GM23338 (cell line): ENCODE results near the gene GGCT. TPM values are rescaled to one million over a fixed set of nuclear protein-coding genes. Genes with fewer than 3 reads are reported as not detected.

Experiments
- ATAC-seq: fragments of 200-7000 bp; cut with Tn5 transposase; 3 replicates; pipeline ENCODE4 v1.9.1; 2020
- DNase-seq: peaks from one replicate; pipeline ENCODE4 v3.0.0-alpha.2; 2015; ENCODE audit warnings: low spot score
- H2AFZ ChIP-seq: fragments of 200-600 bp; sonication (generic); 2 replicates; pipeline ENCODE4 v1.8.0; 2016; ENCODE audit warnings: antibody characterized with exemption, mild to moderate bottlenecking, moderate library complexity
- H3F3A ChIP-seq: fragments of 200-600 bp; sonication (generic); replicated peaks from 2 replicates; pipeline ENCODE4 v1.8.0; 2017; ENCODE audit warnings: antibody characterized with exemption, mixed run types, low read depth
- H3K27ac ChIP-seq: fragments of 200-600 bp; sonication (generic); 2 replicates; pipeline ENCODE4 v1.6.1; 2016; ENCODE audit warnings: low read depth
- H3K27me3 ChIP-seq: fragments of 200-600 bp; sonication (generic); 2 replicates; pipeline ENCODE4 v1.8.0; 2016; ENCODE audit warnings: mild to moderate bottlenecking, mixed run types, moderate library complexity; ENCODE audit not compliant: insufficient read depth
- H3K36me3 ChIP-seq: fragments of 200-600 bp; sonication (generic); 2 replicates; pipeline ENCODE4 v1.8.0; 2016; ENCODE audit warnings: mild to moderate bottlenecking; ENCODE audit not compliant: insufficient read depth
- H3K4me1 ChIP-seq: fragments of 200-600 bp; sonication (generic); 2 replicates; pipeline ENCODE4 v1.8.0; 2016; ENCODE audit warnings: mild to moderate bottlenecking, moderate library complexity; ENCODE audit not compliant: insufficient read depth
- H3K4me2 ChIP-seq: fragments of 200-600 bp; sonication (generic); 2 replicates; pipeline ENCODE4 v1.7.1; 2017; ENCODE audit warnings: mixed run types
- H3K4me3 ChIP-seq: fragments of 200-600 bp; sonication (generic); 2 replicates; pipeline ENCODE4 v1.6.1; 2016; ENCODE audit warnings: mixed run types
- H3K79me2 ChIP-seq: fragments of 200-600 bp; sonication (generic); replicated peaks from 2 replicates; pipeline ENCODE4 v1.8.0; 2017; ENCODE audit warnings: mild to moderate bottlenecking; ENCODE audit not compliant: insufficient read depth
- H3K9me2 ChIP-seq: fragments of 200-600 bp; sonication (generic); 2 replicates; pipeline ENCODE4 v1.8.0; 2017; ENCODE audit not compliant: insufficient read depth
- H4K20me1 ChIP-seq: fragments of 200-600 bp; sonication (generic); replicated peaks from 2 replicates; pipeline ENCODE4 v1.8.0; 2017; ENCODE audit warnings: mild to moderate bottlenecking; ENCODE audit not compliant: insufficient read depth
- H3K27ac Mint-ChIP-seq: 2 replicates; pipeline ENCODE4 v1.8.0; 2020; ENCODE audit warnings: inconsistent platforms, mild to moderate bottlenecking, moderate library complexity, mixed read lengths
- H3K27me3 Mint-ChIP-seq: 3 replicates; pipeline ENCODE4 v1.8.0; 2022; ENCODE audit warnings: low read depth, mild to moderate bottlenecking, moderate library complexity, mixed read lengths, inconsistent platforms; ENCODE audit not compliant: insufficient read depth, poor library complexity
- H3K36me3 Mint-ChIP-seq: 3 replicates; pipeline ENCODE4 v1.8.0; 2021; ENCODE audit warnings: low read depth, mild to moderate bottlenecking, inconsistent platforms, moderate library complexity, mixed read lengths
- H3K4me1 Mint-ChIP-seq: 3 replicates; pipeline ENCODE4 v1.8.0; 2020; ENCODE audit warnings: mild to moderate bottlenecking, inconsistent platforms, mixed read lengths
- H3K4me3 Mint-ChIP-seq: 3 replicates; pipeline ENCODE4 v1.8.0; 2021; ENCODE audit warnings: moderate library complexity, mild to moderate bottlenecking, inconsistent platforms, mixed read lengths
- H3K9me3 Mint-ChIP-seq: 3 replicates; pipeline ENCODE4 v1.8.0; 2020; ENCODE audit warnings: moderate library complexity, mild to moderate bottlenecking, inconsistent platforms, mixed read lengths
- CREB1 ChIP-seq: fragments of 250-450 bp; sonication (Bioruptor Pico); IDR thresholded peaks from 2 replicates; pipeline ENCODE4 v1.5.0; 2020; ENCODE audit warnings: low read depth, mild to moderate bottlenecking, moderate library complexity
- CTCF ChIP-seq, 2 experiments: fragments of 200-600 bp in 1 of 2; sonication (generic) in 1 of 2; conservative IDR thresholded peaks; 2 replicates each; pipeline versions ENCODE4 v1.5.1 to v1.6.1; 2016 to 2017; ENCODE audit warnings: antibody characterized with exemption in 2 of 2, low read depth in 2 of 2, mild to moderate bottlenecking in 2 of 2, moderate library complexity in 1 of 2
- EZH2 ChIP-seq: fragments of 200-600 bp; sonication (generic); IDR thresholded peaks from one replicate; pipeline ENCODE4 v1.8.0; 2017; ENCODE audit warnings: antibody characterized with exemption, mild to moderate bottlenecking, low read depth; ENCODE audit not compliant: unreplicated experiment
- EZH2phosphoT487 ChIP-seq: fragments of 200-600 bp; sonication (generic); IDR thresholded peaks from one replicate; pipeline ENCODE4 v1.8.1; 2018; ENCODE audit warnings: antibody characterized with exemption; ENCODE audit not compliant: unreplicated experiment
- JUNB ChIP-seq: IDR thresholded peaks from one replicate; pipeline ENCODE4 v1.6.1; 2016; ENCODE audit warnings: antibody characterized with exemption; ENCODE audit not compliant: unreplicated experiment
- NANOG ChIP-seq: IDR thresholded peaks from 2 replicates; pipeline ENCODE4 v1.6.1; 2016; ENCODE audit warnings: antibody characterized with exemption, borderline replicate concordance
- POLR2AphosphoS5 ChIP-seq: IDR thresholded peaks from 2 replicates; pipeline ENCODE4 v1.6.1; 2016; ENCODE audit warnings: antibody characterized with exemption, low read depth
- REST ChIP-seq: IDR thresholded peaks from one replicate; pipeline ENCODE4 v1.6.1; 2018; ENCODE audit warnings: antibody characterized with exemption; ENCODE audit not compliant: unreplicated experiment
- STAT1 ChIP-seq: IDR thresholded peaks from one replicate; pipeline ENCODE4 v1.6.1; 2016; ENCODE audit warnings: antibody characterized with exemption; ENCODE audit not compliant: unreplicated experiment
- ZNF114 ChIP-seq: fragments of 250-450 bp; sonication (Bioruptor Pico); IDR thresholded peaks from 2 replicates; pipeline ENCODE4 v1.5.0; 2020; ENCODE audit warnings: mild to moderate bottlenecking, moderate library complexity
- ZNF331 ChIP-seq: fragments of 250-450 bp; sonication (Bioruptor Pico); IDR thresholded peaks from 2 replicates; pipeline ENCODE4 v1.5.0; 2020; ENCODE audit warnings: low read depth, mild to moderate bottlenecking, moderate library complexity
- polyA plus RNA-seq: library from polyadenylated mRNA; unstranded; fragments of >200 nt; fragmentation: Nextera tagmentation; extraction: Ambion mirVana; gene quantifications from 2 replicates; pipeline ENCODE4 v1.2.1, GENCODE V29; 2016
- total RNA-seq: library from RNA; depleted of rRNA; stranded (reverse); fragments of >200 nt; shearing (Covaris generic); gene quantifications from 2 replicates; pipeline ENCODE4 v1.2.3, GENCODE V29; 2014
- TF ChIP-seq, protein P1 (sequence below): IDR thresholded peaks from 2 replicates; pipeline ENCODE4 v1.6.1; 2016; ENCODE audit warnings: antibody characterized with exemption
- TF ChIP-seq, protein P2 (sequence below): fragments of 250-450 bp; sonication (Bioruptor Pico); IDR thresholded peaks from 2 replicates; pipeline ENCODE4 v1.5.0; 2020; ENCODE audit warnings: mild to moderate bottlenecking, moderate library complexity

The GGCT gene
- total and polyA plus RNA-seq, 2 experiments from 2014 or later = 104 to 229 TPM

DNA sequence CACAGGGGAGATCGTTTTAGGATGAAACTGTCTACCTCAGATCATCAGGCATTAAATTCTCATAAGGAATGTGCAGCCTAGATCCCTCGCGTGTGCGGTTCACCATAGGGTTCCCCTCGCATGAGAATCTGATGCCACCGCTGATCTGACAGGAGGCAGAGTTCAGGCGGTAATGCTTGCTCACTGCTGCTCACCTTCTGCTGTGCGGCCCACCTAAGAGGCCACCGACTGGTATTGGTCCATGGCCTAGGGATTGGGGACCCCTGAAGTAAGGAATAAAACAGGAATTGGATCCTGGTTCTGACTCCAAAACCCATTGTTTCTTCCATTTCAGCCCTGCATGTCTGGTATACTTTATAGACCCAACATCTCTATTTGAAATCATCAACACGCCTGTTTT lies 30.1 kb downstream of the GGCT start:
- Histone ChIP-seq H3K27me3 (peaks cover 11% of the 10 kb centered on the region; the same call in 1 of the 2 replicates), H3K79me2 (peaks cover 10% of the 10 kb centered on the region; the same call in 1 of the 2 replicates), H3K27ac (no peak overlapping the region), H3K4me2 (no peak overlapping the region), H3K4me1 (peaks cover 7% of the 10 kb centered on the region), H2AFZ (no peak overlapping the region), H3K9me2 (no peaks in the 10 kb centered on the region), H3K4me3 (no peak overlapping the region), H3K36me3 (no peaks in the 10 kb centered on the region), H4K20me1 (no peaks in the 10 kb centered on the region; the same call in 1 of the 2 replicates), H3F3A (no peaks in the 10 kb centered on the region)
- H3K4me3 Mint-ChIP-seq = no peak overlapping the region
- peaks cover 10% of the 10 kb centered on the region for H3K27me3 Mint-ChIP-seq
- no peaks in the 10 kb centered on the region for H3K36me3 Mint-ChIP-seq
- H3K4me1 Mint-ChIP-seq = peaks cover 9% of the 10 kb centered on the region
- no peak overlapping the region for H3K27ac Mint-ChIP-seq
- DNase-seq (no peak), ATAC-seq (no peak)
- TF ChIP-seq CREB1 (CRISPR knock-in tag) = no peak
- TF ChIP-seq POLR2AphosphoS5 = no peak
- TF ChIP-seq, protein P1, sequence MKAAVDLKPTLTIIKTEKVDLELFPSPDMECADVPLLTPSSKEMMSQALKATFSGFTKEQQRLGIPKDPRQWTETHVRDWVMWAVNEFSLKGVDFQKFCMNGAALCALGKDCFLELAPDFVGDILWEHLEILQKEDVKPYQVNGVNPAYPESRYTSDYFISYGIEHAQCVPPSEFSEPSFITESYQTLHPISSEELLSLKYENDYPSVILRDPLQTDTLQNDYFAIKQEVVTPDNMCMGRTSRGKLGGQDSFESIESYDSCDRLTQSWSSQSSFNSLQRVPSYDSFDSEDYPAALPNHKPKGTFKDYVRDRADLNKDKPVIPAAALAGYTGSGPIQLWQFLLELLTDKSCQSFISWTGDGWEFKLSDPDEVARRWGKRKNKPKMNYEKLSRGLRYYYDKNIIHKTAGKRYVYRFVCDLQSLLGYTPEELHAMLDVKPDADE = no peak
- TF ChIP-seq REST = no peak
- TF ChIP-seq STAT1 = no peak
- no peak for TF ChIP-seq EZH2phosphoT487
- no peak for TF ChIP-seq JUNB
- no peak for TF ChIP-seq EZH2
- TF ChIP-seq, protein P2, sequence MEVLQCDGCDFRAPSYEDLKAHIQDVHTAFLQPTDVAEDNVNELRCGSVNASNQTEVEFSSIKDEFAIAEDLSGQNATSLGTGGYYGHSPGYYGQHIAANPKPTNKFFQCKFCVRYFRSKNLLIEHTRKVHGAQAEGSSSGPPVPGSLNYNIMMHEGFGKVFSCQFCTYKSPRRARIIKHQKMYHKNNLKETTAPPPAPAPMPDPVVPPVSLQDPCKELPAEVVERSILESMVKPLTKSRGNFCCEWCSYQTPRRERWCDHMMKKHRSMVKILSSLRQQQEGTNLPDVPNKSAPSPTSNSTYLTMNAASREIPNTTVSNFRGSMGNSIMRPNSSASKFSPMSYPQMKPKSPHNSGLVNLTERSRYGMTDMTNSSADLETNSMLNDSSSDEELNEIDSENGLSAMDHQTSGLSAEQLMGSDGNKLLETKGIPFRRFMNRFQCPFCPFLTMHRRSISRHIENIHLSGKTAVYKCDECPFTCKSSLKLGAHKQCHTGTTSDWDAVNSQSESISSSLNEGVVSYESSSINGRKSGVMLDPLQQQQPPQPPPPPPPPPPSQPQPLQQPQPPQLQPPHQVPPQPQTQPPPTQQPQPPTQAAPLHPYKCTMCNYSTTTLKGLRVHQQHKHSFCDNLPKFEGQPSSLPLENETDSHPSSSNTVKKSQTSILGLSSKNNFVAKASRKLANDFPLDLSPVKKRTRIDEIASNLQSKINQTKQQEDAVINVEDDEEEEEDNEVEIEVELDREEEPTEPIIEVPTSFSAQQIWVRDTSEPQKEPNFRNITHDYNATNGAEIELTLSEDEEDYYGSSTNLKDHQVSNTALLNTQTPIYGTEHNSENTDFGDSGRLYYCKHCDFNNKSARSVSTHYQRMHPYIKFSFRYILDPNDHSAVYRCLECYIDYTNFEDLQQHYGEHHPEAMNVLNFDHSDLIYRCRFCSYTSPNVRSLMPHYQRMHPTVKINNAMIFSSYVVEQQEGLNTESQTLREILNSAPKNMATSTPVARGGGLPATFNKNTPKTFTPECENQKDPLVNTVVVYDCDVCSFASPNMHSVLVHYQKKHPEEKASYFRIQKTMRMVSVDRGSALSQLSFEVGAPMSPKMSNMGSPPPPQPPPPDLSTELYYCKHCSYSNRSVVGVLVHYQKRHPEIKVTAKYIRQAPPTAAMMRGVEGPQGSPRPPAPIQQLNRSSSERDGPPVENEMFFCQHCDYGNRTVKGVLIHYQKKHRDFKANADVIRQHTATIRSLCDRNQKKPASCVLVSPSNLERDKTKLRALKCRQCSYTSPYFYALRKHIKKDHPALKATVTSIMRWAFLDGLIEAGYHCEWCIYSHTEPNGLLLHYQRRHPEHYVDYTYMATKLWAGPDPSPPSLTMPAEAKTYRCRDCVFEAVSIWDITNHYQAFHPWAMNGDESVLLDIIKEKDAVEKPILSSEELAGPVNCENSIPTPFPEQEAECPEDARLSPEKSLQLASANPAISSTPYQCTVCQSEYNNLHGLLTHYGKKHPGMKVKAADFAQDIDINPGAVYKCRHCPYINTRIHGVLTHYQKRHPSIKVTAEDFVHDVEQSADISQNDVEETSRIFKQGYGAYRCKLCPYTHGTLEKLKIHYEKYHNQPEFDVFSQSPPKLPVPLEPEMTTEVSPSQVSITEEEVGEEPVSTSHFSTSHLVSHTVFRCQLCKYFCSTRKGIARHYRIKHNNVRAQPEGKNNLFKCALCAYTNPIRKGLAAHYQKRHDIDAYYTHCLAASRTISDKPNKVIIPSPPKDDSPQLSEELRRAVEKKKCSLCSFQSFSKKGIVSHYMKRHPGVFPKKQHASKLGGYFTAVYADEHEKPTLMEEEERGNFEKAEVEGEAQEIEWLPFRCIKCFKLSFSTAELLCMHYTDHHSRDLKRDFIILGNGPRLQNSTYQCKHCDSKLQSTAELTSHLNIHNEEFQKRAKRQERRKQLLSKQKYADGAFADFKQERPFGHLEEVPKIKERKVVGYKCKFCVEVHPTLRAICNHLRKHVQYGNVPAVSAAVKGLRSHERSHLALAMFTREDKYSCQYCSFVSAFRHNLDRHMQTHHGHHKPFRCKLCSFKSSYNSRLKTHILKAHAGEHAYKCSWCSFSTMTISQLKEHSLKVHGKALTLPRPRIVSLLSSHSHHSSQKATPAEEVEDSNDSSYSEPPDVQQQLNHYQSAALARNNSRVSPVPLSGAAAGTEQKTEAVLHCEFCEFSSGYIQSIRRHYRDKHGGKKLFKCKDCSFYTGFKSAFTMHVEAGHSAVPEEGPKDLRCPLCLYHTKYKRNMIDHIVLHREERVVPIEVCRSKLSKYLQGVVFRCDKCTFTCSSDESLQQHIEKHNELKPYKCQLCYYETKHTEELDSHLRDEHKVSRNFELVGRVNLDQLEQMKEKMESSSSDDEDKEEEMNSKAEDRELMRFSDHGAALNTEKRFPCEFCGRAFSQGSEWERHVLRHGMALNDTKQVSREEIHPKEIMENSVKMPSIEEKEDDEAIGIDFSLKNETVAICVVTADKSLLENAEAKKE (CRISPR knock-in tag) = no peak
- no peak for TF ChIP-seq ZNF114
- TF ChIP-seq CTCF (conservative IDR thresholded peaks at IDR 0.05; ENCODE audit: low read depth in 2 of 2) = no peak
- no peak for TF ChIP-seq ZNF331 (CRISPR knock-in tag)
- TF ChIP-seq NANOG = no peak
- H3K9me3 Mint-ChIP-seq = no peaks in the 10 kb centered on the region
